Measurements from ENCODE around the gene LDHA. TPM values are rescaled to one million over a fixed set of nuclear protein-coding genes. Genes with fewer than 3 reads are reported as not detected.
A peak's percentile ranks its signal among the peaks of the same experiment; 100 is the strongest.

Gene LDHA
- total RNA-seq (2021; fragmentation: NEBNext Ultra II Directional; extraction: Animal tissue kit (Norgen Biotek cat#: 25700)) (480 and 486 TPM in 2 replicates), polyA plus RNA-seq (2011; rRNA removed) (241 and 443 TPM in 2 replicates), polyA minus RNA-seq (2011; rRNA and poly(A)+ RNA removed) (382 and 565 TPM in 2 replicates)
- polyA plus RNA-seq (2011; cell fraction: cytosol; rRNA removed), result 473 TPM
- 85.6 TPM for polyA plus RNA-seq (2011; cell fraction: nucleus; rRNA removed)
- 443 to 712 TPM (median 548 TPM) in 4 replicates for polyA plus RNA-seq (2012, experiment 1 of 2)
- polyA plus RNA-seq (2012, experiment 2 of 2), result 85.5 TPM
- 338 TPM for polyA plus RNA-seq (2013, experiment 1 of 2)
- polyA plus RNA-seq (2013, experiment 2 of 2), result 376 TPM
- 255 TPM for polyA minus RNA-seq (2011; cell fraction: cytosol; rRNA and poly(A)+ RNA removed)
- 107 TPM for polyA minus RNA-seq (2011; cell fraction: nucleus; rRNA and poly(A)+ RNA removed)
- long read RNA-seq, experiment 1, transcript LDHA-220 (7 exons, 1,288 nt), result minor isoform, 46 of 884 reads
- long read RNA-seq, experiment 1, transcript LDHA-216 (4 exons, 1,345 nt), result minor isoform, 162 of 884 reads
- long read RNA-seq, experiment 1, transcript LDHA-205 (8 exons, 2,416 nt), result major isoform, 358 of 884 reads
- long read RNA-seq, experiment 1, transcript LDHA-202 (5 exons, 2,169 nt), result minor isoform, 21 of 884 reads
- long read RNA-seq, experiment 1, partial matches to known transcripts, result 268 of 884 reads
- long read RNA-seq, experiment 1, other reads (novel, unspliced or antisense), result 12 of 884 reads
- long read RNA-seq, experiment 2, transcript LDHA-220 (7 exons, 1,288 nt), result minor isoform, 15 of 225 reads
- long read RNA-seq, experiment 2, transcript LDHA-205 (8 exons, 2,416 nt), result major isoform, 158 of 225 reads
- long read RNA-seq, experiment 2, transcript LDHA-218 (8 exons, 2,305 nt), result minor isoform, 30 of 225 reads
- long read RNA-seq, experiment 2, partial matches to known transcripts, result 13 of 225 reads
- long read RNA-seq, experiment 2, other reads (novel, unspliced or antisense), result 2 of 225 reads

- peak within 1 kb of the TSS; percentile 6; the same call in 1 of the 2 replicates for H3K27ac ChIP-seq (ENCODE audit: low read depth, low read length)
- peak within 1 kb of the TSS; percentile 25 to 76 (median 70) for H3K9ac ChIP-seq (replicated peaks in 1 of 4; ENCODE audit: extremely low read depth in 1 of 4, low read depth in 3 of 4, low read length in 3 of 4)
- H4K91ac ChIP-seq (replicated peaks; ENCODE audit: insufficient read length, low read length), result peak within 1 kb of the TSS; percentile 88
- ChIA-PET POLR2A (ENCODE audit: partially characterized antibody) (interaction anchor here (0.6 to 4.4 kb wide), 12 partner anchors 8 to 331 kb away, joined by 3 to 26 read pairs (median 4); partner anchors contain the start of genes GTF2H1, HPS5 and IGSF22), CTCF (ENCODE audit: partially characterized antibody) (interaction anchor here (0.6 to 2.5 kb wide), 6 partner anchors 11 to 328 kb away, joined by 3 to 12 read pairs (median 6); partner anchors contain the start of gene SAAL1)
- no peak within 1 kb of the TSS for H2BK120ac ChIP-seq (replicated peaks; ENCODE audit: low read depth, low read length)
- H3K4ac ChIP-seq (replicated peaks; ENCODE audit: insufficient read length, low read depth, low read length), result peak within 1 kb of the TSS; percentile 99
- peak within 1 kb of the TSS; percentile 17; the same call in 1 of the 2 replicates for H2AK5ac ChIP-seq (ENCODE audit: low read depth, low read length)
- peaks cover 0 to 4% of the 10 kb centered on the region in 2 experiments for H4K20me1 ChIP-seq (replicated peaks in 1 of 2; ENCODE audit: control insufficient read depth in 1 of 2, insufficient read depth in 2 of 2, low read length in 2 of 2)
- H4K8ac ChIP-seq (ENCODE audit: extremely low read depth, insufficient read depth, low read length), result peak within 1 kb of the TSS; percentile 95
- H3K14ac ChIP-seq (ENCODE audit: insufficient read length), result no peak within 1 kb of the TSS
- peak within 1 kb of the TSS; percentile 76 to 87 (median 80) for H3K4me3 ChIP-seq (ENCODE audit: extremely low read depth in 1 of 4, insufficient read depth in 2 of 4, low read depth in 3 of 4, low read length in 4 of 4)
- FAIRE-seq, result no peak
- H3K4me2 ChIP-seq (ENCODE audit: insufficient read depth in 1 of 2, low read depth in 2 of 2, low read length in 2 of 2), result peak within 1 kb of the TSS; percentile 92 to 96
- peaks cover 7 to 23% (median 18%) of the 10 kb centered on the region in 4 experiments for H3K36me3 ChIP-seq (ENCODE audit: control insufficient read depth in 2 of 4, insufficient read depth in 4 of 4, low read length in 3 of 4)
- H2AFZ ChIP-seq (ENCODE audit: low read length), result peak within 1 kb of the TSS; percentile 93
- H3K79me1 ChIP-seq (ENCODE audit: low read depth, low read length), result peaks cover 2% of the 10 kb centered on the region; the same call in 1 of the 2 replicates
- peak within 1 kb of the TSS; percentile 81; the same call in 1 of the 2 replicates for H2BK15ac ChIP-seq (ENCODE audit: low read length)
- no peak within 1 kb of the TSS for H3K23ac ChIP-seq (ENCODE audit: insufficient read length)
- peak within 1 kb of the TSS; percentile 96 for H3K18ac ChIP-seq (ENCODE audit: extremely low read depth, low read length)
- 5% methylated on average over 57 of the region's 60 CpGs; no CpG with 5 or more reads in 1 of the 2 experiments for WGBS, 2 experiments (ENCODE audit: extremely low coverage in 1 of 2, insufficient coverage in 1 of 2, insufficient read length in 1 of 2, insufficient replicate concordance in 2 of 2, low coverage in 1 of 2, low lambda C conversion rate in 2 of 2, missing lambda C conversion rate in 1 of 2)
- peak within 1 kb of the TSS; percentile 85 for H4K5ac ChIP-seq (ENCODE audit: insufficient read length, low read depth, low read length)
- peaks cover 0 to 33% of the 10 kb centered on the region in 2 experiments; a peak in 2 of 4 replicates for H3K79me2 ChIP-seq (ENCODE audit: control insufficient read depth in 1 of 2, insufficient read depth in 2 of 2, low read length in 2 of 2)
- H2BK5ac ChIP-seq (ENCODE audit: low read depth, low read length), result peak within 1 kb of the TSS; percentile 56; the same call in 1 of the 2 replicates
- H3K27me3 ChIP-seq (replicated peaks in 1 of 4; ENCODE audit: control insufficient read depth in 3 of 4, extremely low read depth in 1 of 4, insufficient read depth in 3 of 4, low read length in 3 of 4), result peaks cover 0 to 4% (median 0%) of the 10 kb centered on the region in 4 experiments; a peak in 2 of 7 replicates
- H3K9me3 ChIP-seq (ENCODE audit: insufficient read depth in 2 of 2, low read depth in 1 of 2, low read length in 1 of 2), result no peaks in the 10 kb centered on the region
- DNase-seq (ENCODE audit: low read depth in 1 of 2, low spot score in 2 of 2), result peak; percentile 66 to 88
- H3K4me1 ChIP-seq (replicated peaks in 1 of 4; ENCODE audit: control insufficient read depth in 3 of 4, insufficient read depth in 4 of 4, low read length in 3 of 4), result peaks cover 3 to 6% (median 5%) of the 10 kb centered on the region in 4 experiments; a peak in 6 of 7 replicates
- H2BK12ac ChIP-seq (ENCODE audit: low read depth, low read length), result peak within 1 kb of the TSS; percentile 13
- H2BK20ac ChIP-seq (ENCODE audit: low read length), result peak within 1 kb of the TSS; percentile 16; the same call in 1 of the 2 replicates
- peaks cover 11% of the 10 kb centered on the region for H3K23me2 ChIP-seq (ENCODE audit: low read depth, low read length)
- H3K56ac ChIP-seq (replicated peaks; ENCODE audit: insufficient read length, low read depth, low read length), result peak within 1 kb of the TSS; percentile 43
- TF ChIP-seq TCF12 (IDR thresholded peaks at IDR 0.05; ENCODE audit: low read depth, low read length) (no peak), RNF2 (IDR thresholded peaks at IDR 0.05; ENCODE audit: borderline replicate concordance, low read depth, low read length, missing control alignments, poor library complexity, severe bottlenecking) (peak; percentile 55), ZNF274 (IDR thresholded peaks at IDR 0.05; ENCODE audit: borderline replicate concordance, extremely low read depth, low read length) (no peak), KDM1A (IDR thresholded peaks at IDR 0.05; ENCODE audit: borderline replicate concordance, low read length) (0 out of 2 replicates have a peak, but pooled peaks have one; percentile 37), PHF8 (conservative IDR thresholded peaks at IDR 0.05; ENCODE audit: low read depth, low read length) (peak; percentile 69)
Observed at GRCh38 chr11:18394275-18394927, at the start of gene LDHA. Gene LDHA (plus strand): TSS chr11:18394563. CDS start chr11:18396843, 2,280 bp downstream.
